Upper lobe of left lung (tissue), 4 donors: ENCODE data around the gene MXRA7.

ENCODE experiments used
- EP300 ChIP-seq, 4 donors: sonication (generic); formaldehyde crosslinking; IDR thresholded peaks; one replicate each; pipeline ENCODE4 v1.5.1; 2017; ENCODE audit warnings: antibody characterized with exemption in 4 of 4, control low read depth in 2 of 4
- POLR2A ChIP-seq, 4 donors: fragments of 450-650 bp; IDR thresholded peaks; one replicate each; pipeline ENCODE4 v1.5.1; 2016 to 2017; ENCODE audit warnings: antibody characterized with exemption in 4 of 4, mild to moderate bottlenecking in 2 of 4
- POLR2AphosphoS5 ChIP-seq, 2 donors: sonication (generic); formaldehyde crosslinking; IDR thresholded peaks; one replicate each; pipeline ENCODE4 v1.5.1; 2017; ENCODE audit warnings: antibody characterized with exemption in 2 of 2
- TF ChIP-seq, protein P1 (sequence below), 6 experiments: fragments of 450-650 bp in 4 of 6; fragments of 200-600 bp in 2 of 6; sonication (generic) in 2 of 6; IDR thresholded peaks; one replicate each; pipeline ENCODE4 v1.5.1; 2016 to 2019; ENCODE audit warnings: antibody characterized with exemption in 6 of 6

DNA sequence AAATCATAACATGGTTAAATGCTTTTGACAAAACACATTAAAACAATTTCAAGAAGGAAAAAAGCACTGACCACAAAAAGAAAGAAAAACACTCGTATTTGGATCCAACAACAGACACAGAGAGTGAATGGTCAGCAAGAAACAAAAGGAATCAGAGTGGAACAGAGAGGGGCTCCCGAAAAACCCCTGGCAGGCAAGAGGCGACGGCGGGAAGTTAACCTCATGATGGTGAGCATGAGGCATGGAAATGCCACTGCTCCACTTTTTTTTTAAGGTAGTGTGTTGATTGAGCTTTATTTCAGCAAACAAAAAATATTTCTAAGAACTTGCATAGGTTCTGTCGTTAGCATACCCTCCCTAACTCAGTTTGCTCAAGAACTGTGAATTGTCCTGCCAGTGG is 35.1 kb downstream of the MXRA7 start:
- TF ChIP-seq, protein P1, sequence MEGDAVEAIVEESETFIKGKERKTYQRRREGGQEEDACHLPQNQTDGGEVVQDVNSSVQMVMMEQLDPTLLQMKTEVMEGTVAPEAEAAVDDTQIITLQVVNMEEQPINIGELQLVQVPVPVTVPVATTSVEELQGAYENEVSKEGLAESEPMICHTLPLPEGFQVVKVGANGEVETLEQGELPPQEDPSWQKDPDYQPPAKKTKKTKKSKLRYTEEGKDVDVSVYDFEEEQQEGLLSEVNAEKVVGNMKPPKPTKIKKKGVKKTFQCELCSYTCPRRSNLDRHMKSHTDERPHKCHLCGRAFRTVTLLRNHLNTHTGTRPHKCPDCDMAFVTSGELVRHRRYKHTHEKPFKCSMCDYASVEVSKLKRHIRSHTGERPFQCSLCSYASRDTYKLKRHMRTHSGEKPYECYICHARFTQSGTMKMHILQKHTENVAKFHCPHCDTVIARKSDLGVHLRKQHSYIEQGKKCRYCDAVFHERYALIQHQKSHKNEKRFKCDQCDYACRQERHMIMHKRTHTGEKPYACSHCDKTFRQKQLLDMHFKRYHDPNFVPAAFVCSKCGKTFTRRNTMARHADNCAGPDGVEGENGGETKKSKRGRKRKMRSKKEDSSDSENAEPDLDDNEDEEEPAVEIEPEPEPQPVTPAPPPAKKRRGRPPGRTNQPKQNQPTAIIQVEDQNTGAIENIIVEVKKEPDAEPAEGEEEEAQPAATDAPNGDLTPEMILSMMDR (IDR thresholded peaks at IDR 0.05) = no peak
- TF ChIP-seq POLR2A (IDR thresholded peaks at IDR 0.05) (no peak), POLR2AphosphoS5 (IDR thresholded peaks at IDR 0.05) (no peak), EP300 (IDR thresholded peaks at IDR 0.05) (no peak)
